Measurements from ENCODE around the gene PELI1. TPM values are rescaled to one million over a fixed set of nuclear protein-coding genes. Genes with fewer than 3 reads are reported as not detected.

PELI1 gene
- total RNA-seq, 2 experiments from 2014 or later: 29.8 to 39.2 TPM

GRCh38 chr2:64143169-64144056, 807 bp downstream of the PELI1 start:
- DNase-seq (peak; percentile 37), ATAC-seq (peak; percentile 2)
- H3K4me3 Mint-ChIP-seq: peak overlapping the region; percentile 96
- no peaks in the 10 kb centered on the region for H3K9me3 Mint-ChIP-seq
- ChIA-PET POLR2A (interaction anchor here (0.6 to 3.2 kb wide), 21 partner anchors 9 to 187 kb away, joined by 3 to 18 read pairs (median 3); no protein-coding TSS in a partner anchor), CTCF (interaction anchor here (1.2 to 3.4 kb wide), 4 partner anchors 13 to 185 kb away, joined by 3 to 26 read pairs (median 6); no protein-coding TSS in a partner anchor)
- peaks cover 29% of the 10 kb centered on the region for H3K4me1 Mint-ChIP-seq (ENCODE audit: low read depth)
- no peaks in the 10 kb centered on the region for H3K27me3 Mint-ChIP-seq
- H3K27ac Mint-ChIP-seq: peak overlapping the region; percentile 96
- no peak for TF ChIP-seq CTCF (IDR thresholded peaks at IDR 0.05)
- intact Hi-C loops (cut with micrococcal nuclease): loop anchor here (2.0 to 5.0 kb wide), 4 partner anchors 36 to 183 kb away; no protein-coding TSS in a partner anchor
- peaks cover 16% of the 10 kb centered on the region for H3K36me3 Mint-ChIP-seq (ENCODE audit: low read depth)

GRCh38 chr2:64142741-64143168, 1.5 kb downstream of the PELI1 start:
- Mint-ChIP-seq H3K36me3 (ENCODE audit: low read depth) (peaks cover 22% of the 10 kb centered on the region), H3K4me1 (ENCODE audit: low read depth) (peaks cover 36% of the 10 kb centered on the region), H3K4me3 (peak overlapping the region; percentile 96), H3K27me3 (no peaks in the 10 kb centered on the region), H3K27ac (peak overlapping the region; percentile 96), H3K9me3 (no peaks in the 10 kb centered on the region)
- no peak for TF ChIP-seq CTCF (IDR thresholded peaks at IDR 0.05)
- DNase-seq (no peak), ATAC-seq (no peak)
- POLR2A ChIA-PET: interaction anchor here (0.7 to 3.2 kb wide), 17 partner anchors 9 to 188 kb away, joined by 3 to 18 read pairs (median 4); no protein-coding TSS in a partner anchor
- CTCF ChIA-PET: interaction anchor here (1.2 to 3.4 kb wide), 5 partner anchors 12 to 186 kb away, joined by 3 to 26 read pairs (median 3); no protein-coding TSS in a partner anchor
- intact Hi-C loops (cut with micrococcal nuclease): loop anchor here (2.0 to 5.0 kb wide), 4 partner anchors 35 to 184 kb away; no protein-coding TSS in a partner anchor

- Mint-ChIP-seq H3K4me3 (peak overlapping the region; percentile 96), H3K4me1 (ENCODE audit: low read depth) (peaks cover 44% of the 10 kb centered on the region), H3K27me3 (no peaks in the 10 kb centered on the region), H3K27ac (peak overlapping the region; percentile 96), H3K9me3 (no peaks in the 10 kb centered on the region), H3K36me3 (ENCODE audit: low read depth) (peaks cover 27% of the 10 kb centered on the region)
- no peak for DNase-seq
- CTCF ChIA-PET: interaction anchor here (1.0 to 3.4 kb wide), 6 partner anchors 9 to 187 kb away, joined by 3 to 26 read pairs (median 6); no protein-coding TSS in a partner anchor
- POLR2A ChIA-PET: interaction anchor here (0.7 to 3.2 kb wide), 11 partner anchors 9 to 185 kb away, joined by 3 to 18 read pairs (median 4); no protein-coding TSS in a partner anchor
- intact Hi-C loops (cut with micrococcal nuclease): loop anchor here (2.0 to 5.0 kb wide), 4 partner anchors 35 to 185 kb away; no protein-coding TSS in a partner anchor
- peak; percentile 7 for ATAC-seq
- no peak for TF ChIP-seq CTCF (IDR thresholded peaks at IDR 0.05)
Measured at GRCh38 chr2:64141674-64142405, 2.4 kb downstream of the PELI1 start.

GRCh38 chr2:64140665-64141200, 3.5 kb downstream of the PELI1 start:
- Mint-ChIP-seq H3K4me3 (peak overlapping the region; percentile 96), H3K27me3 (no peaks in the 10 kb centered on the region), H3K9me3 (no peaks in the 10 kb centered on the region), H3K4me1 (ENCODE audit: low read depth) (peaks cover 52% of the 10 kb centered on the region), H3K36me3 (ENCODE audit: low read depth) (peaks cover 29% of the 10 kb centered on the region), H3K27ac (peak overlapping the region; percentile 85)
- ChIA-PET POLR2A (interaction anchor here (0.6 to 3.2 kb wide), 6 partner anchors 17 to 186 kb away, joined by 3 to 18 read pairs (median 6); no protein-coding TSS in a partner anchor), CTCF (interaction anchor here (1.6 to 3.4 kb wide), 2 partner anchors 82 to 188 kb away, joined by 8 to 26 read pairs; no protein-coding TSS in a partner anchor)
- DNase-seq: no peak
- intact Hi-C loops (cut with micrococcal nuclease): loop anchor here (5.0 kb wide), 3 partner anchors 33 to 103 kb away; no protein-coding TSS in a partner anchor
- TF ChIP-seq CTCF (IDR thresholded peaks at IDR 0.05): no peak
- ATAC-seq: no peak

Data from activated CD8-positive, alpha-beta T cell treated with anti-CD3 and anti-CD28 coated beads for 36 hours (primary cell).